ENCODE results near the gene RSPH1.
A peak's percentile ranks its signal among the peaks of the same experiment; 100 is the strongest.

RSPH1 gene

GRCh38 chr21:42527127-42527488 lies 31.1 kb upstream of the RSPH1 start:
- Histone ChIP-seq H3K27me3 (ENCODE audit: control insufficient read depth, insufficient read depth, low read length) (no peaks in the 10 kb centered on the region), H3K36me3 (ENCODE audit: control insufficient read depth, insufficient read depth, low read length) (no peaks in the 10 kb centered on the region), H3K4me3 (ENCODE audit: low read length) (peak overlapping the region; percentile 44), H3K4me1 (ENCODE audit: control insufficient read depth, insufficient read depth, low read length) (peaks cover 21% of the 10 kb centered on the region), H3K27ac (ENCODE audit: low read depth, low read length) (no peak overlapping the region), H3K9ac (ENCODE audit: low read length) (no peak overlapping the region)

- H3K4me1 ChIP-seq (ENCODE audit: control insufficient read depth, insufficient read depth, low read length) = peaks cover 21% of the 10 kb centered on the region
- no peaks in the 10 kb centered on the region for H3K27me3 ChIP-seq (ENCODE audit: control insufficient read depth, insufficient read depth, low read length)
- H3K27ac ChIP-seq (ENCODE audit: low read depth, low read length) = no peak overlapping the region
- peaks cover 3% of the 10 kb centered on the region for H3K36me3 ChIP-seq (ENCODE audit: control insufficient read depth, insufficient read depth, low read length)
- no peak overlapping the region for H3K9ac ChIP-seq (ENCODE audit: low read length)
- no peak overlapping the region for H3K4me3 ChIP-seq (ENCODE audit: low read length)
These were observed 30.3 kb upstream of the RSPH1 start for GRCh38 chr21:42526379-42526727.

GRCh38 chr21:42525676-42526378 lies 29.8 kb upstream of the RSPH1 start:
- peaks cover 21% of the 10 kb centered on the region for H3K4me1 ChIP-seq (ENCODE audit: control insufficient read depth, insufficient read depth, low read length)
- peaks cover 6% of the 10 kb centered on the region for H3K36me3 ChIP-seq (ENCODE audit: control insufficient read depth, insufficient read depth, low read length)
- no peaks in the 10 kb centered on the region for H3K27me3 ChIP-seq (ENCODE audit: control insufficient read depth, insufficient read depth, low read length)
- H3K4me3 ChIP-seq (ENCODE audit: low read length) = no peak overlapping the region
- no peak overlapping the region for H3K9ac ChIP-seq (ENCODE audit: low read length)
- no peak overlapping the region for H3K27ac ChIP-seq (ENCODE audit: low read depth, low read length)

- Histone ChIP-seq H3K36me3 (ENCODE audit: control insufficient read depth, insufficient read depth, low read length) (peaks cover 6% of the 10 kb centered on the region), H3K4me3 (ENCODE audit: low read length) (peak overlapping the region; percentile 58), H3K9ac (ENCODE audit: low read length) (no peak overlapping the region), H3K27ac (ENCODE audit: low read depth, low read length) (peak overlapping the region; percentile 47), H3K4me1 (ENCODE audit: control insufficient read depth, insufficient read depth, low read length) (peaks cover 21% of the 10 kb centered on the region), H3K27me3 (ENCODE audit: control insufficient read depth, insufficient read depth, low read length) (no peaks in the 10 kb centered on the region)
These were observed 29.1 kb upstream of the RSPH1 start for GRCh38 chr21:42525029-42525581.

GRCh38 chr21:42524341-42525028 lies 28.5 kb upstream of the RSPH1 start:
- Histone ChIP-seq H3K4me1 (ENCODE audit: control insufficient read depth, insufficient read depth, low read length) (peaks cover 21% of the 10 kb centered on the region), H3K27me3 (ENCODE audit: control insufficient read depth, insufficient read depth, low read length) (no peaks in the 10 kb centered on the region), H3K27ac (ENCODE audit: low read depth, low read length) (peak overlapping the region; percentile 47), H3K4me3 (ENCODE audit: low read length) (peak overlapping the region; percentile 58), H3K36me3 (ENCODE audit: control insufficient read depth, insufficient read depth, low read length) (peaks cover 6% of the 10 kb centered on the region), H3K9ac (ENCODE audit: low read length) (no peak overlapping the region)

GRCh38 chr21:42523941-42524340 lies 27.9 kb upstream of the RSPH1 start:
- Histone ChIP-seq H3K36me3 (ENCODE audit: control insufficient read depth, insufficient read depth, low read length) (peaks cover 6% of the 10 kb centered on the region), H3K27me3 (ENCODE audit: control insufficient read depth, insufficient read depth, low read length) (no peaks in the 10 kb centered on the region), H3K4me1 (ENCODE audit: control insufficient read depth, insufficient read depth, low read length) (peaks cover 21% of the 10 kb centered on the region), H3K27ac (ENCODE audit: low read depth, low read length) (peak overlapping the region; percentile 47), H3K4me3 (ENCODE audit: low read length) (no peak overlapping the region), H3K9ac (ENCODE audit: low read length) (no peak overlapping the region)

GRCh38 chr21:42523211-42523610 lies 27.2 kb upstream of the RSPH1 start:
- Histone ChIP-seq H3K36me3 (ENCODE audit: control insufficient read depth, insufficient read depth, low read length) (peaks cover 10% of the 10 kb centered on the region), H3K4me1 (ENCODE audit: control insufficient read depth, insufficient read depth, low read length) (peaks cover 21% of the 10 kb centered on the region), H3K9ac (ENCODE audit: low read length) (no peak overlapping the region), H3K4me3 (ENCODE audit: low read length) (no peak overlapping the region), H3K27ac (ENCODE audit: low read depth, low read length) (no peak overlapping the region), H3K27me3 (ENCODE audit: control insufficient read depth, insufficient read depth, low read length) (no peaks in the 10 kb centered on the region)

- Histone ChIP-seq H3K4me3 (ENCODE audit: low read length) (no peak overlapping the region), H3K36me3 (ENCODE audit: control insufficient read depth, insufficient read depth, low read length) (peaks cover 12% of the 10 kb centered on the region), H3K27ac (ENCODE audit: low read depth, low read length) (no peak overlapping the region), H3K9ac (ENCODE audit: low read length) (no peak overlapping the region), H3K4me1 (ENCODE audit: control insufficient read depth, insufficient read depth, low read length) (peaks cover 21% of the 10 kb centered on the region), H3K27me3 (ENCODE audit: control insufficient read depth, insufficient read depth, low read length) (no peaks in the 10 kb centered on the region)
These were observed 26.7 kb upstream of the RSPH1 start for GRCh38 chr21:42522771-42523170.

- H3K27me3 ChIP-seq (ENCODE audit: control insufficient read depth, insufficient read depth, low read length) = no peaks in the 10 kb centered on the region
- peaks cover 21% of the 10 kb centered on the region for H3K4me1 ChIP-seq (ENCODE audit: control insufficient read depth, insufficient read depth, low read length)
- H3K9ac ChIP-seq (ENCODE audit: low read length) = no peak overlapping the region
- H3K27ac ChIP-seq (ENCODE audit: low read depth, low read length) = no peak overlapping the region
- no peak overlapping the region for H3K4me3 ChIP-seq (ENCODE audit: low read length)
- peaks cover 12% of the 10 kb centered on the region for H3K36me3 ChIP-seq (ENCODE audit: control insufficient read depth, insufficient read depth, low read length)
These were observed 26.2 kb upstream of the RSPH1 start for GRCh38 chr21:42522271-42522670.

- Histone ChIP-seq H3K27ac (ENCODE audit: low read depth, low read length) (no peak overlapping the region), H3K36me3 (ENCODE audit: control insufficient read depth, insufficient read depth, low read length) (peaks cover 12% of the 10 kb centered on the region), H3K9ac (ENCODE audit: low read length) (no peak overlapping the region), H3K4me1 (ENCODE audit: control insufficient read depth, insufficient read depth, low read length) (peaks cover 21% of the 10 kb centered on the region), H3K4me3 (ENCODE audit: low read length) (no peak overlapping the region), H3K27me3 (ENCODE audit: control insufficient read depth, insufficient read depth, low read length) (no peaks in the 10 kb centered on the region)
These were observed 25.8 kb upstream of the RSPH1 start for GRCh38 chr21:42521805-42522204.

GRCh38 chr21:42521384-42521783 lies 25.4 kb upstream of the RSPH1 start:
- Histone ChIP-seq H3K27me3 (ENCODE audit: control insufficient read depth, insufficient read depth, low read length) (no peaks in the 10 kb centered on the region), H3K4me1 (ENCODE audit: control insufficient read depth, insufficient read depth, low read length) (peaks cover 19% of the 10 kb centered on the region), H3K9ac (ENCODE audit: low read length) (no peak overlapping the region), H3K27ac (ENCODE audit: low read depth, low read length) (no peak overlapping the region), H3K4me3 (ENCODE audit: low read length) (no peak overlapping the region), H3K36me3 (ENCODE audit: control insufficient read depth, insufficient read depth, low read length) (peaks cover 12% of the 10 kb centered on the region)

GRCh38 chr21:42520628-42521253 lies 24.7 kb upstream of the RSPH1 start:
- H3K4me1 ChIP-seq (ENCODE audit: control insufficient read depth, insufficient read depth, low read length) = peaks cover 13% of the 10 kb centered on the region
- no peak overlapping the region for H3K4me3 ChIP-seq (ENCODE audit: low read length)
- peaks cover 12% of the 10 kb centered on the region for H3K36me3 ChIP-seq (ENCODE audit: control insufficient read depth, insufficient read depth, low read length)
- H3K9ac ChIP-seq (ENCODE audit: low read length) = no peak overlapping the region
- H3K27me3 ChIP-seq (ENCODE audit: control insufficient read depth, insufficient read depth, low read length) = no peaks in the 10 kb centered on the region
- H3K27ac ChIP-seq (ENCODE audit: low read depth, low read length) = no peak overlapping the region
